CMK (cell line): ENCODE measurements around the gene MYDGF.

Experiments used
- DNase-seq: peaks from one replicate; pipeline ENCODE4 v3.0.0-alpha.2; 2010; ENCODE audit warnings: low read depth

MYDGF gene

DNA sequence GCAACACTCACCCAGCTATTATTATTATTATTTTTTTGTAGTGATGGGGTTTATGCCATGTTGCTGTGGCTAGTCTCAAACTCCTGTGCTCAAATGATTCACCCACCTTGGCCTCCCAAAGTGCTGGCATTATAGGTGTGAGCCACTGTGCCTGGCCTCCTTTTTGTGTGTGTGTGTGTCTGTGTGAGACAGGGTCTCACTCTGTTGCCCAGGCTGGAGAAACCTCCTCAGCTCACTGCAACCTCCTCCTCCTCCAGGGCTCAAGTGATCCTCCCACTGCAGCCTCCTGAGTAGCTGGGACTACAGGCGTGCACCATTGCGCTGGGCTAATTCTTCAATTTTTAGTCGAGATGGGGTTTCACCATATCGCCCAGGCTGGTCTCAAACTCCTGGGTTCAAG, 3.6 kb upstream of the MYDGF start:
- DNase-seq = no peak

DNA sequence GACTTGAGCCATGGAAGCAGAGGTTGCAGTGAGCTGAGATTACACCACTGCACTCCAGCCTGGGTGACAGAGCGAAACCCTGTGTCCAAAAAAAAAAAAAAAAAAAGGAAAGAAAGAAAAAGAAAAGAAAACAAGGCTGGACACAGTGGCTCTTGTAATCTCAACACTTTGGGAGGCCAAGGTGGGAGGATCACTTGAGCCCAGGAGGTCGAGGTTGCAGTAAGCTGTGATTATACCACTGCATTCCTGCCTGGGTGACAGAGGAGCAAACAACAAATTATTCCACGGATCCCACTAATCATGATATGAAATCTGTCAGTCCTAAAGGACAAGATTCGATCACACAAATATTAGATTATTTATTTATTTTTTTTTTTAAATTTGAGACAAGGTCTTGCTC, 3.1 kb upstream of the MYDGF start:
- no peak for DNase-seq

DNA sequence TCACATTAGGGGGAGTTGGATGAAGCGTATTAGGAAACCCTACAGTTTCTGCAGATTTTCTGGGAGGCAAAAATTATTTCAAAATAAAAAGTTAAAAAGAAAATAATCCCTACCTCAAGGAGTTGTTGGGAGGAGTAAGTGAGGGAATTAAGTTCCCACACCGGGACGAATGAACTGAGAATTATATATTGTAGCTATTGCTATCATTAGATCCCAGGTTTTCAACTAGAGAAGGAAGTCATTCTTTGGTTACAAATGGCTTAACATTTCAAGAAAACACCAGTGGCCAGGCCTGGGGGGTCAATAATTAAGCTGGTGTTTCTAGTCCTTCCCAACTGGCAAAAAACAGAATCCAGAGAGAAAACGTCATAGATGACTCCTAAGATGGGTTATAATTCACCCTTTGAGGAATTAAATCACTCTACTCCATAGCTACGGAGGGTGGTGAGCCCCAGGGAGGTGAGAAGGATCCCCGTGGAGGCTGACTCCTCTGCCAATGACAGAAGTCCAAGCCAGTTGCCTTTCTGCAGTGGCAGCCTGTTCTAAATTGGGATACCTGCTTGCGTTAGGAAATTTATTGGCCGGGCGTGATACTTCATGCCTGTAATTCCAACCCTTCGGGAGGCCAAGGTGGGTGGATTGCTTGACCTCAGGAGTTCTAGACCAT, 1.2 kb upstream of the MYDGF start:
- DNase-seq = no peak

DNA sequence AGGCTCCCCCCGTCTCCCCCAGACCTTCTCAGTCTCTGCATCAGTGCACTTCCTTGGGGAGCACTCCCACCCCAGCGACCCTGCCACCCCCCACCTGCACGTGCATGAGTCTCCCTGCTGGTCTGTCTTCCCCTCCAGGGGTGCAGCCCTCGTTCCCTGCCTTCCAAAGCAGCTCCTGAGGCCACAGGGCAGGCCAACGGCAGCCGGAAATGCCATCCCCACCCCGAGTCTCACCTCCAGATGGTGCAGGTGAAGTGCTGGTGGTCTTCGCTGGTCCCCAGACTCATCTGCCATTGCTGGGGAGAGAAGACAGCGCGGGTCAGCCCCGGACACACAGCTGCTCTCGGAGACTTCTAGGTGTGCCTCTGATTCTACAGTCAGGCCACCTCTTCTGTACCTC, 5.5 kb downstream of the MYDGF start:
- DNase-seq = no peak

DNA sequence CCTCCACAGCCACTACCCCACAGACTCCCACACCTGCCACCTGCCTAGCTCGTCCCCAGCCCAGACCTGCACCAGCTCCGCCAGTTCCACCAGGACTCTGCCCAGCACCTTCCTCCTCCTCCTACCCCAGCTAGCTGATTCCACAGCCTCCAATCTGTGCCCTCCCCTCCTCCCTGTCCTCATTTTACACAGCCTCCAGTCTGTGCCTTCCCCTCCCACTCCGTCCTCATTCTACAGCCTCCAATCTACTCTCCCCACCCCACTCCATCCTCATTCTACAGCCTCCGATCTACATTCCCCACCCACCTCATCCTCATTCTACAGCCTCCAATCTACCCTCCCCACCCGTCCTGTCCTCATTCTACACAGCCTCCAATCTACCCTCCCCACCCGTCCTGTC, 7.3 kb downstream of the MYDGF start:
- no peak for DNase-seq

GRCh38 chr19:4662020-4662695, 8.0 kb downstream of the MYDGF start:
- DNase-seq = no peak

DNA sequence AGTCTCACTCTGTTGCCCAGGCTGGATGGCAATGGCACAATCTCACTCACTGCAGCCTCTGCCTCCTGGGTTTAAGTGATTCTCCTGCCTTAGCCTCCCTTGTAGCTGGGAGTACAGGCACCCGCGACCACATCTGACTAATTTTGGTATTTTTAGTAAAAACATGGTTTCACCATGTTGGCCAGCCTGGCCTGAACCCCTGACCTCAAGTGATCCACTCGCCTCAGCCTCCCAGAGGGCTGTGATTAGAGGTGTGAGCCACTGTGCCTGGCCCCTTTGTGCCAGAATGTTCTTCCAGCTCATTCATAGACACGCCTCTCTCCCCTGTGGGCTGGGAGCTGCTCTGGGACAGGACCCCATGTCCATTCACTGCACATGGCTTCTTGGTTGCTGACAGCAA, 9.1 kb downstream of the MYDGF start:
- DNase-seq = no peak

GRCh38 chr19:4660181-4660791, 9.9 kb downstream of the MYDGF start:
- DNase-seq = no peak

DNA sequence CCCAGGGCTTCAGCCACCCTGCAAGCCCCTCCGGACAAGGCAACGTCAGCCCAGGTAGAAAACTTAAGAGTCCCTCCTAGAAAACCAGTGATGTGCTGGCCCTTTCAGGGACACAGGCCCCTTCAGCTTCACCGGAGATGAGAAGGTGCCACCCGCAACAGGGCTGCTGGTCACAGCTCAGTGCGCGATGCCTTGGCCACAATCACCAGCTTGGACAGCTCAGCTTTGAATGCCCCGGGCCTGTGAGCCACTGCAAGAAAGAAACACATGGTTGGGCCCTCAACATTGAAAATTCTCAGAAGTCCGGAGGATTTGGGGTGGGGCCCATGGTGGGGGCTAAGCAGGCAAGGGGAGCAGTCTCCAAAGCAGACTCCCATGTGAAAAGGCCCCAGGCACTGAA, 12.3 kb downstream of the MYDGF start:
- no peak for DNase-seq

GRCh38 chr19:4657262-4657661, 12.9 kb downstream of the MYDGF start:
- DNase-seq = no peak

- DNase-seq = no peak
Measured at GRCh38 chr19:4656102-4656501, 14.0 kb downstream of the MYDGF start.

DNA sequence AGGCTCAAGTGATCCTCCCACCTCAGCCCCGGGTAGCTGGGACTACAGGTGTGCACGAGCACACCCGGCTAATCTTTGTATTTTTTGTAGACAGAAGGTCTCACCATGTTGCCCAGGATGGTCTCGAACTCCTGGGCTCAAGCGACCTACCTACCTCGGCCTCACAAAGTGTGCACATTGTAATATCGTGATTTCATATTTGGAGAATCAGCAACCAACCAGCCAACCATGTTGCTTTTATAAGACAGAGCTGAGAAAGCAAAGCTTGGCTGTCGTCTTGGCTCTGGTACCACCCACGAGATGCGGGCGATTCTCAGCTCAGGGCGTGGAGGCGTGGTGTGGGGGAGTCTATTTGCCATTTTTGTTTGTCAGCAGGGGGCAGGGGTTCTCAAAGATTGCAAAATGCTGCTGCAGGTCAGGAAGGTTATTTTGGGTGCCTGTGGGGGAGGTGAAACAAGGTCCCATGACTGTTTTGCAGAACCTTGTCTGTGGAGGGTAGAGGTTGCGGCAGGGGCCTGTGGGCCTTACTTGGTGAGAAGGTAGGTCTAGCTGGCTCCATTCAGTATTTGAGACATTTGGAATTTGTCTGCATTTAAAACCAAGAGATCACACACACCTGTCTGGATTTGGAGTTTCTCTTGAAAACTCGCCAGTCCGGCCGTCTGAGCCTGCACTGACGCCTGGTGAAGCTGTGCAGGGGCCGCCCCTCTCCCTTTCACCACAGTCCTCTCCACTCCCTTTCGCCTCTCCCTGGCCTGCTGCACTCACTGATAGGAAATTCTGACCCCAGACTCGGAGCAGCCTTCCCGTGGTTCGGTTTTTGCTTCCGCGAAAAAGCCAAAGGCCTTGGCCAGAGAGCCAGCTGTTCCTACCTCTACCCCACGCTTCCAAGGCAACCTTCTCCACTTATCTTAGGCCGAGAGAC, 15.4 kb downstream of the MYDGF start:
- DNase-seq = no peak

GRCh38 chr19:4653793-4654436, 16.2 kb downstream of the MYDGF start:
- no peak for DNase-seq

DNA sequence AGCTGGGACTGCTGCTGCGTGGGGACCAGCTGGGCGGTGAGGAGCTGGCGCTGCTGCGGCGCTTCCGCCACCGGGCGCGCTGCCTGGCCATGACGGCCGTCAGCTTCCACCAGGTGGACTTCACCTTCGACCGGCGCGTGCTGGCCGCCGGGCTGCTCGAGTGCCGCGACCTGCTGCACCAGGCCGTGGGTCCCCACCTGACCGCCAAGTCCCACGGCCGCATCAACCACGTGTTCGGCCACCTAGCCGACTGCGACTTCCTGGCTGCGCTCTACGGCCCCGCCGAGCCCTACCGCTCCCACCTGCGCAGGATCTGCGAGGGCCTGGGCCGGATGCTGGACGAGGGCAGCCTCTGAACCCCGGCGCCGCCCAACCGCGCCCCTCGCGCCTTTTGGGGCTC, 18.1 kb downstream of the MYDGF start:
- no peak for DNase-seq

- DNase-seq = no peak
Measured at GRCh38 chr19:4650159-4650558, 20.0 kb downstream of the MYDGF start.

- no peak for DNase-seq
Measured at GRCh38 chr19:4649392-4650047, 20.6 kb downstream of the MYDGF start.

- DNase-seq = no peak
Measured at GRCh38 chr19:4647676-4648644, 22.2 kb downstream of the MYDGF start.

GRCh38 chr19:4645718-4646117, 24.4 kb downstream of the MYDGF start:
- DNase-seq = no peak

DNA sequence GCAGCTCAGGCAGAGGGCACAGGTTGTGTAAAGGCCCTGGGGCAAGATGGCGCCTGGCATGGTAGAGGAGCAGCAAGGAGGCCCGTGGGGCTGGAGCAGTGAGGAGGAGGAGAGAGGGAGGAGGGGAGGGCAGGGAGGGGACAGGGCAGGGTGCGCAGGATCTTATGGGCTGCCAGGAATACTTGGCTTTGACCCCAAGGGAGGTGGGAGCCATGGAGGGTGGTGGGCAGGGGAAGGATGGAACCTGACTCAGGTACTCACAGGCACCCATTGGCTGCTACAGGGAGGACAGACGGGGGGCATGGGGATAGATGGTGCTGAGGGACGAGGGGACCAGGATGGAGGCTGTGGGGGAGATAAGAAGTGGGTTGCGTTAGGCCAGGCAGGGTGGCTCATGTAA, 27.5 kb downstream of the MYDGF start:
- no peak for DNase-seq

DNA sequence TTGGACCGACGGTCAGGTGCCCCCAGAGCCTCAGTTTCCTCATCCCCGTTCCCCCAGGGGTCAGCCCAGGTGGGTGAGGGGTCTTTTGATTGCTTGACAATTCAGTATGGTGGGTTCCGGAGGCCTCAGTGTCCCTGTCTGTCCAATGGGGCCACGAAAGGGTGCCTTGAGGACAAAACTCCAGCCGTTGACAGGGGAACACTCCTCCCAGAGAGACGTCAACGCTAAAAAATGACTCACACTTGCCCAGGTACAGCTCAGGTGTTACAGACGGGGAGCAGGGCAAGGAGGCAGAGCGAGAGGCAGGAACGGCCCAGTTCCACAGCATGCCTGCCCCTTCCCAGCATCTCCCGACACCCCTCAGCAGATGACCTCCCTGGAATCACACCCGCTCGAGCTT, 29.0 kb downstream of the MYDGF start:
- DNase-seq = no peak
